CD4-positive, alpha-beta T cell (primary cell): ENCODE results near the gene MEX3A. TPM values are rescaled to one million over a fixed set of nuclear protein-coding genes. Genes with fewer than 3 reads are reported as not detected.

Source experiments
- ATAC-seq: fragments of 200-7000 bp; cut with Tn5 transposase; one replicate; pipeline ENCODE4 v1.10.0; 2022; ENCODE audit warnings: mild to moderate bottlenecking; ENCODE audit not compliant: poor library complexity
- CTCF ChIA-PET: fragments of 350-600 bp; sonication (Branson Sonifier 250); formaldehyde crosslinking; loops from one replicate; lab custom pipeline; 2021; ENCODE audit warnings: antibody characterized with exemption, inconsistent platforms; lab: Charles Lee
- POLR2A ChIA-PET: fragments of 350-600 bp; sonication (Branson Sonifier 250); formaldehyde crosslinking; loops from one replicate; lab custom pipeline; 2021; ENCODE audit warnings: antibody characterized with exemption, inconsistent platforms; lab: Charles Lee
- DNase-seq, 14 experiments: peaks; one replicate each; pipeline ENCODE4 v3.0.0-alpha.2; 2013 to 2020; ENCODE audit warnings: mixed read lengths in 2 of 14
- H3K27ac ChIP-seq, 2 donors: one replicate each; pipeline versions ENCODE4 v1.5.1 to v1.7.0; 2013; ENCODE audit warnings: low read length in 2 of 2, low read depth in 1 of 2, mild to moderate bottlenecking in 1 of 2
- H3K27me3 ChIP-seq, 2 experiments: 1 replicate in 1 of 2; 2 replicates in 1 of 2; pipeline versions ENCODE4 v1.6.1 to v1.7.0; 2013; ENCODE audit warnings: low read length in 2 of 2, control low read depth in 1 of 2, mild to moderate bottlenecking in 1 of 2, moderate library complexity in 1 of 2; ENCODE audit not compliant: insufficient read depth in 2 of 2, control insufficient read depth in 1 of 2
- H3K36me3 ChIP-seq: one replicate; pipeline ENCODE4 v1.6.1; 2013; ENCODE audit warnings: low read length, control low read depth; ENCODE audit not compliant: insufficient read depth
- H3K4me1 ChIP-seq: one replicate; pipeline ENCODE4 v1.6.1; 2013; ENCODE audit warnings: low read length, control low read depth; ENCODE audit not compliant: insufficient read depth
- H3K4me3 ChIP-seq: one replicate; pipeline ENCODE4 v1.5.1; 2013; ENCODE audit warnings: mild to moderate bottlenecking, low read length, moderate library complexity
- H3K9me3 ChIP-seq, 2 experiments: 1 replicate in 1 of 2; 2 replicates in 1 of 2; pipeline versions ENCODE4 v1.6.1 to v1.7.0; 2013; ENCODE audit warnings: low read length in 2 of 2, mild to moderate bottlenecking in 2 of 2, control low read depth in 1 of 2, moderate library complexity in 1 of 2; ENCODE audit not compliant: control insufficient read depth in 1 of 2, insufficient read depth in 1 of 2
- H3K27ac Mint-ChIP-seq: one replicate; pipeline ENCODE4 v1.8.0; 2020; ENCODE audit warnings: mixed read lengths
- H3K27me3 Mint-ChIP-seq: one replicate; pipeline ENCODE4 v1.8.0; 2021; ENCODE audit warnings: mixed read lengths
- H3K36me3 Mint-ChIP-seq: one replicate; pipeline ENCODE4 v1.8.0; 2021; ENCODE audit warnings: low read depth, mixed read lengths
- H3K4me1 Mint-ChIP-seq: one replicate; pipeline ENCODE4 v1.8.0; 2021; ENCODE audit warnings: low read depth, mixed read lengths
- H3K4me3 Mint-ChIP-seq: one replicate; pipeline ENCODE4 v1.8.0; 2020; ENCODE audit warnings: mild to moderate bottlenecking, mixed read lengths
- H3K9me3 Mint-ChIP-seq: one replicate; pipeline ENCODE4 v1.8.0; 2020; ENCODE audit warnings: mixed read lengths
- CTCF ChIP-seq: fragments of 200-600 bp; IDR thresholded peaks from one replicate; pipeline ENCODE4 v1.8.0; 2022; ENCODE audit warnings: antibody characterized with exemption, mild to moderate bottlenecking
- intact Hi-C, 2 experiments: fragments of 100-400 bp; cut with DNase I in 1 of 2; cut with micrococcal nuclease in 1 of 2; formaldehyde crosslinking; loops; one replicate each; pipeline versions ENCODE4 v1.15.1 to v1.9.0; 2023 to 2025; cut with DNase I, micrococcal nuclease
- total RNA-seq, 174 experiments: library from RNA in 2 of 174; stranded (reverse) in 2 of 174; gene quantifications; one replicate each; pipeline ENCODE4 v1.2.3 and lab custom pipeline; 2021 to 2026

MEX3A gene
- total RNA-seq, 2 experiments from 2014 or later: 0.27 to 0.36 TPM

GRCh38 chr1:156113282-156113950 lies 31.2 kb upstream of the MEX3A start:
- Mint-ChIP-seq H3K27me3 (peaks cover 46% of the 10 kb centered on the region), H3K4me1 (peaks cover 29% of the 10 kb centered on the region), H3K27ac (peak overlapping the region; percentile 89), H3K4me3 (peak overlapping the region; percentile 99), H3K36me3 (peaks cover 16% of the 10 kb centered on the region), H3K9me3 (no peaks in the 10 kb centered on the region)
- Histone ChIP-seq H3K9me3 (peaks cover 0 to 4% of the 10 kb centered on the region in 2 experiments), H3K27ac (peak overlapping the region in 1 of 2 donors; percentile 64), H3K27me3 (peaks cover 24 to 28% of the 10 kb centered on the region in 2 experiments), H3K4me3 (no peak overlapping the region), H3K36me3 (no peaks in the 10 kb centered on the region), H3K4me1 (peaks cover 50% of the 10 kb centered on the region)
- DNase-seq (no peak), ATAC-seq (no peak)
- POLR2A ChIA-PET: interaction anchor here (2.6 to 3.1 kb wide), 2 partner anchors 14 to 16 kb away, joined by 17 to 23 read pairs; no protein-coding TSS in a partner anchor
- CTCF ChIA-PET: interaction anchor here (0.8 to 10.7 kb wide), 6 partner anchors 9 to 112 kb away, joined by 3 to 101 read pairs (median 4); no protein-coding TSS in a partner anchor
- intact Hi-C loops: no loop called here
- no peak for TF ChIP-seq CTCF

GRCh38 chr1:156112276-156113137 lies 30.2 kb upstream of the MEX3A start:
- Mint-ChIP-seq H3K4me3 (no peak overlapping the region), H3K27me3 (peaks cover 46% of the 10 kb centered on the region), H3K9me3 (no peaks in the 10 kb centered on the region), H3K4me1 (peaks cover 26% of the 10 kb centered on the region), H3K27ac (peak overlapping the region; percentile 42), H3K36me3 (peaks cover 14% of the 10 kb centered on the region)
- H3K27me3 ChIP-seq: peaks cover 24 to 28% of the 10 kb centered on the region in 2 experiments
- H3K9me3 ChIP-seq: peaks cover 0 to 4% of the 10 kb centered on the region in 2 experiments
- intact Hi-C loops: no loop called here
- ChIA-PET CTCF (interaction anchor here (0.9 to 2.0 kb wide), 5 partner anchors 13 to 113 kb away, joined by 3 to 12 read pairs (median 4); no protein-coding TSS in a partner anchor), POLR2A (no interaction called here)
- no peaks in the 10 kb centered on the region for H3K36me3 ChIP-seq
- TF ChIP-seq CTCF: no peak
- peaks cover 41% of the 10 kb centered on the region for H3K4me1 ChIP-seq
- no peak overlapping the region for H3K4me3 ChIP-seq
- DNase-seq (no peak), ATAC-seq (no peak)
- H3K27ac ChIP-seq: no peak overlapping the region

GRCh38 chr1:156111355-156111962 lies 29.2 kb upstream of the MEX3A start:
- Mint-ChIP-seq H3K4me1 (peaks cover 34% of the 10 kb centered on the region), H3K9me3 (no peaks in the 10 kb centered on the region), H3K27ac (no peak overlapping the region), H3K36me3 (peaks cover 14% of the 10 kb centered on the region), H3K4me3 (no peak overlapping the region), H3K27me3 (peaks cover 42% of the 10 kb centered on the region)
- Histone ChIP-seq H3K9me3 (peaks cover 0 to 4% of the 10 kb centered on the region in 2 experiments), H3K27ac (no peak overlapping the region), H3K36me3 (no peaks in the 10 kb centered on the region), H3K4me3 (no peak overlapping the region), H3K27me3 (peaks cover 24 to 28% of the 10 kb centered on the region in 2 experiments), H3K4me1 (peaks cover 43% of the 10 kb centered on the region)
- DNase-seq (no peak), ATAC-seq (no peak)
- ChIA-PET CTCF (interaction anchor here (0.9 to 2.0 kb wide), 3 partner anchors 14 to 20 kb away, joined by 4 to 12 read pairs (median 5); no protein-coding TSS in a partner anchor), POLR2A (interaction anchor here (0.6 kb wide), 1 partner anchor 49 kb away, joined by 3 read pairs; no protein-coding TSS in a partner anchor)
- intact Hi-C loops: no loop called here
- TF ChIP-seq CTCF: no peak
